Posterior cingulate gyrus (tissue), 11 donors: Measurements from ENCODE around the gene TBXAS1.

Source experiments
- DNase-seq, 10 donors: peaks; one replicate each; pipeline versions ENCODE4 v3.0.0 to v3.0.0-alpha.2; 2020 to 2021; ENCODE audit warnings: mixed read lengths in 3 of 10
- intact Hi-C: fragments of 100-400 bp; cut with DNase I; formaldehyde crosslinking; loops from one replicate; pipeline ENCODE4 v1.15.1; 2023

TBXAS1 gene

DNA sequence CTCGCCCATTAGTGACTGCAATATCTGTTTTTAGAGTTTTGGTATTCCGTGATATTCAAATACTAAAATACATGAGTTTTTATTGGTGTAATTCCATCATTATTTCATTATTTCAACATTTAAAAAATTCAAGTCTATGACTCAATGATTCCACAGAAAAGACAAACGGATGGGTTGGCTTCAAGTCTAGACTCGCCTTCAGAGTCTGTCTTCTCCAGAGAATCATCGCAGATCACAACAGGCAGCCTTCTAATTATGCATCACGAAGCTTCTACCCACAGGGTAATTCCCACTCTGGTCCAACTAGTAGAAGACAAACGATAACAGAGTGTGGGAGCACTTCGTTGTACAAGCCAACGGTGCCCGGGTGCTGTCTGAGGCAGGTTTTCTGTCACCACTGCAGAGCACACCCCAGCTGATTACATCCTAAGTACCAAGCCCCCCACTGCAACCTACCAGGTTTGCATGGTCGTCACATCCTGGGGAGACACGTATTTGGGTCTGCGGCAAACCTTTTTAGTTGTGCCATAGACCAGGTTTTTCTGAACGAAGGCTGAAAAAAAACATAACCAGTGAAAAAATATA, 204.8 kb downstream of the TBXAS1 start:
- no peak for DNase-seq
- intact Hi-C loops, result no loop called here

DNA sequence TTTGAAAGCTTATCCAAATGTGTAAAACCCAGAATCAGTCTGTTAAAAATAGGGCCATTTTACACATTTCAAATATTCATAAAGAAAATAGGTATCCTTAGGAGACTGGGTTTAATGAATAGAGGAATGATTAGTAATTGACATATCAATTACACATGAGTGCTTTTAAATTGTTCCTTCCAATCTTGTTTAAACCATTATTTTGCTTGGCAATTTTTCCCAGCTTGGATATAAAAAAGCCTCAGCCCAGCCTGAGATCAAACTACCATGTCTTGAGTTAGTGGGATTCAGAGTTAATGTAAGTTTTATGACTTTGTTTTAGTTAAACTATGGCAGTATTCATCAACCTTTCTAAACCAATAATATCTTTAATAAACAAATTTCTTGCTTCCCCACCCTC, 205.4 kb downstream of the TBXAS1 start:
- intact Hi-C loops, result no loop called here
- no peak for DNase-seq

- intact Hi-C loops, result no loop called here
- no peak for DNase-seq
Observed at GRCh38 chr7:140035400-140036223, 206.5 kb downstream of the TBXAS1 start.

GRCh38 chr7:140036224-140036962, 207.3 kb downstream of the TBXAS1 start:
- DNase-seq, result no peak
- intact Hi-C loops, result no loop called here

DNA sequence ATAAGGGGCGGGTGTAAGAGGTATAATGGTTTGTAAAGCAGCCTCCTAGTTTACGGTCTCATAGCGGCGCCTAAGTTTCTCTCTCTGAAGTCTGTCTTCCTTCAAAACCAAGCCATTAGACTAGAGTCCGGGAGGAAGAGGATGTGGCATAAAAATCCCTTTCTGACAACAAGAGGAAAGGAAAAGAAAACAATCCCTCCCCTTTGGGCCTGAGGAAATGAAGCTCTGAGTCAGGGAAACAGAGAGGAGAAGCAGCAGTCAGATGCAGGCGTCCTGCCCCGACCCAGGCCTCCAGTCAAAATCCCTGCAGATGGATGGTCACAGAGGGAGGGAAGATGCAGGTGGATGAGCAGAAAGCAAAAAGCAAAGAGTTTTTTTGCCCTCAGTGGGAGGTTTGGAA, 210.0 kb downstream of the TBXAS1 start:
- DNase-seq, result no peak
- intact Hi-C loops, result no loop called here

DNA sequence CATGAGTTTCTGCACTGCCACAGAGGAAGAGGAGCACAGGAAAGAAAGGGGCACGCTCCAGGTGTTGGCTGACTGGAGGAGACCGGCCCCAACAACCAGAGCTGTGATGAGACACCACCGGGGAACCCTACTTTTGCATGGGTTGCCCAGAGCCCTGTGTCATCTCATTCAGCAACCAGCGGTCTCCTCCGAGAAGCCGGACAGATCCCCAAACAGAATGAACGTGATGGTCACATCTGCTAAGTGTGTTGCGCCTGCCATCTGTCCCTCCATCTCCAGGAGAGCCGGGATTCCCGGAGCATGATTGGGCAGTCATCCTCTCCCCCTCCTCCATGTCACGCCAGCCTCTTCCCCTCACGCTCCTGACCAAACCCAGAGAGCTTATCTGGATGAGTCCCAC, 210.8 kb downstream of the TBXAS1 start:
- intact Hi-C loops, result no loop called here
- DNase-seq, result no peak

GRCh38 chr7:140041659-140042385, 212.8 kb downstream of the TBXAS1 start:
- intact Hi-C loops, result no loop called here
- DNase-seq, result no peak

DNA sequence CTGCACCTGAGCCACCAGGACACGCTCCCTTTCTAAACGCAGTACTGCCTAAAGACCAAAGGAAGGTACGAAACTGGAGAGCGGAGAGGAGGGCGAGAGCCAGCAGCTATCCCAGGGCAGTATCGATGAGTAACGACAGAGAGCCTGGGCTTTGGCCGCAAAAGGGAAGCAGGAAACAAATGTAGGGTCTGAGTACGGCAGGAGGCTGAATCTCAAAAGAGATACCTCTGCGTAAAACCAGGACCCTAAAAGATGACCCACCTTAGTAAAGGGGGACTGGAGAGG, 213.3 kb downstream of the TBXAS1 start:
- intact Hi-C loops, result no loop called here
- DNase-seq, result no peak

- no peak for DNase-seq
- intact Hi-C loops, result no loop called here
Observed at GRCh38 chr7:140044251-140044650, 215.2 kb downstream of the TBXAS1 start.

GRCh38 chr7:140045697-140046096, 216.6 kb downstream of the TBXAS1 start:
- no peak for DNase-seq

DNA sequence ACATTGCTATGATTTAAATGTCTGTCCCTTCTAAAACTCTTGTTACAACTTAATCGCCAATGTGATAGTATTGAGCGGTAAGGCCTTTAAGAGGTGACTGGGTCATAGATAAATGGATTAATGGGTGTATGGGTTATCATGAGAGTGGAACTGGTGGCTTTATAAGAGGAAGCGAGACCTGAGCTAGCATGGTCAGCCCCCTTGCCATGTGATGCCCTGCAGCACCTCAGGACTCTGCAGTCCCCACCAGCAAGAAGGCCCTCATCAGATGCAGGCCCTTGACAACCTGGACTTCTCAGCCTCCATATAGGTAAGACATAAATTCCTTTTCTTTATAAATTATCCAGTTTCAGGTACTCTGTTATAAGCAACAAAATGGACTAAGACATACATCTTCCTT, 218.1 kb downstream of the TBXAS1 start:
- intact Hi-C loops, result no loop called here
- DNase-seq, result no peak

More at GRCh38 chr7:140045697-140046096, 216.6 kb downstream of the TBXAS1 start:
- intact Hi-C loops, result no loop called here

GRCh38 chr7:140048138-140048537, 219.1 kb downstream of the TBXAS1 start:
- intact Hi-C loops, result no loop called here
- no peak for DNase-seq

DNA sequence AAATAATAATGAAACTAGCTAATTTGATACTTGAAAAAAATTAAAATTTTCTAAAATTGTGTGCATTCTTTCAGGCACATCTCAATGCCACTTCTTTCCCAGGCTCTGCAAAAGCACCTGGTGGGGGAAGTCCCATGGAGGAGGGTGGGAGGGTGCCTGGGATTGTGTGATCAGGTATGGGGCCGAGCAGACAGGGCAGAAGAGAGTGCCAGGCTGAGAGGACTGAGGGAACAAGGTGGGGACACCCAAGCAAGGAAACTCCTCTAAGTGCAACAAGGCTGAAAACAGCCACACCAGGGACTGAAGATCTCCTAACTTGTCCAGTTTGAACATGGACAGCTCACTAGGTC, 219.9 kb downstream of the TBXAS1 start:
- intact Hi-C loops, result no loop called here
- no peak for DNase-seq

- intact Hi-C loops, result loop anchor here (10.0 kb wide), 1 partner anchor 45 kb away; no protein-coding TSS in a partner anchor
- no peak for DNase-seq
Observed at GRCh38 chr7:140049339-140050024, 220.4 kb downstream of the TBXAS1 start.

DNA sequence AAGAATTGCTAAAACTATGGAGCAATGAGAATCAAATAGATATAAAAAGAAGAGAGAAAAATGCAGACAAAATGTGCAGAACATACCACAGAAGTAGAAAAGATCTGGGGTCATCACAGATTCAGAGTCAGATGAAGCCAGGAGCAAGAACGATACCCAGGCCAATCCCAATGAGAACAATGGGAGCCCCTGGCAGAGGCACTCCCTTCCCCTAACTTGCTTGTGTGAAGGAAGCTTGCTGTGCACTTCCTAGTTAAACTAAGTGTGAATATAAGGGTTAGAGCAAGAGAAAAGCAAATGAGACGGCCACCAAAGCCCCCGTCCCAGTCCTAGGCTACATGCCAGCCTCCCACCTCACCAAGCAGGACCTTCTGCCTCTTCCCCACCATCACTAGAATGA, 221.0 kb downstream of the TBXAS1 start:
- intact Hi-C loops, result loop anchor here (10.0 kb wide), 1 partner anchor 45 kb away; no protein-coding TSS in a partner anchor
- DNase-seq, result no peak

- no peak for DNase-seq
- intact Hi-C loops, result loop anchor here (10.0 kb wide), 1 partner anchor 47 kb away; no protein-coding TSS in a partner anchor
Observed at GRCh38 chr7:140051820-140052219, 222.8 kb downstream of the TBXAS1 start.

DNA sequence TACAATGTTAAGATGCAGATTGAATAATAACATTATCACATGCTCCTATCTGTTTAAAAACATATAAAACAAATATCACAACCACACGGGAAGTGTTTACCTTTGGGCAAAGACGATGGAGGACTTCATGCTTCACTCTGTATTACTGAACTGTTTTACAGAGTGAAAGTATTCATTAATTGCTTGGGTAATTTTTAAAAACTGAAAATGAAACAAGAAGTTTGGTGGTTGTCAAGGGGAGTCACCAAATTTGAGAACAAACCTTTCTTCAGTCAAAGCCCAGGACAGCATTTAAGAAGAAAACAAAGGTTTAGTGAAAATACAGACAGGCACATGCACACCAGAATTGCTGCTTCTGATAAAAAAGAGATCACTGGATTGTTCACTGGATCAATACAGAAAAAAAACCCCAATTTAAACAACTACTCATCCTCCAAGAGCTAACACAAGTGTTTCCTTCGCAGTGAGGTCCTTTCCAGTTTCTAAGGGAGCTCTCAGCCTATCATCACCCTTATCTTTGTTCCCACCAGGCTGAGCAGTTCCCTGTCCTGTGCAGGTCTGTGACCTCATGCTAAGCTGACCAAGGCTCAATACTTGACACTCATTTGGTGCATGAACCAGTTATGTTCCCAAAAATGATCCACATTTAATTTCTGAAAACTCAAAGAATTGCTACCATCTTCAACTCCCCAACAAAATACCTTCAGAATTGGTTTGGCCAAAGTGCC, 224.9 kb downstream of the TBXAS1 start:
- intact Hi-C loops, result loop anchor here (10.0 kb wide), 1 partner anchor 49 kb away; no protein-coding TSS in a partner anchor
- DNase-seq, result no peak

DNA sequence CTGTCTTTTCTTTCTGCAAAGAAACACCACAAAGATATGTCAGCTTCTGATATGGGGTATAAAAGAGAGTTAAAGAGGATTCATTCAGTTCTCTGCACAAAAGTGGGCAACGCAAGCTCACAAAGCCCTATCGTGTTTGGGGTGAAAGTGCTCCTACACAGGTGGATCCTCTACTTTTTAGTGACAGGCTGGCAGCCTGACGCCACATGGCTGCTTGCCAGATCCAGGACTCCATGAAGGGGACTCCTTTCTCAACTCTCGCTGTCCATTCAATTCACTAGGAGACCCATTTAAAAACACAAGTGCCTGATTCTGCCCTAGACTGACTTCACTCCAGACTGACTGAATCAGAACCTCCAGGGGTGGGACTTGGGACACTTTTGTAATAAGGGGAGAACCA, 225.7 kb downstream of the TBXAS1 start:
- intact Hi-C loops, result loop anchor here (10.0 kb wide), 1 partner anchor 50 kb away; no protein-coding TSS in a partner anchor
- no peak for DNase-seq

DNA sequence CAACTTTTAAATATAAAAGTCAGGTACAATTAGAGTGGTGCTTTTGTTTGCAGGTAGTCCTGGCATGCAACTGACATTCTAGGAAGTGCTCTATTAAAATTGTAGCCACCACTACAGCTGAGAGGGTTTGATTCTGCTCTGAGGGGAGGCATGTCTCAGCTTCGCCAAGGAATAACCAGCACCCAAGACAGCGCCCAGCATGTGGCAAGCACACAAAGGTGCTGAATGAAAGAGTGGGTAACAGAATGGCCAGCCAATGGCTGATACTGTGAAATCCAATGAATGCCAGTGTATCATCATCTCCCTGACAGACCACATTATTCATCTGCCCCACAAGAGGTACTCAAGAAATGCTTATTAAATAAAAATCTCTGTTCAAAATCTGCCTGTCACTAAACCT, 226.8 kb downstream of the TBXAS1 start:
- intact Hi-C loops, result loop anchor here (10.0 kb wide), 1 partner anchor 51 kb away; no protein-coding TSS in a partner anchor
- no peak for DNase-seq
